Islet precursor cell (in vitro differentiated cells): ENCODE results near the gene TRHDE.
"Not testable (repeated sequence)": the region's sequence is repeated elsewhere in the genome, so short reads cannot be mapped to it uniquely, and the experiment has no call there.

Source experiments
- DNase-seq: peaks from one replicate; pipeline ENCODE4 v3.0.0-alpha.2; 2018

Gene TRHDE

GRCh38 chr12:72673853-72674252, 401.7 kb downstream of the TRHDE start:
- DNase-seq = no peak

GRCh38 chr12:72676556-72676955, 404.4 kb downstream of the TRHDE start:
- DNase-seq = no peak

GRCh38 chr12:72677139-72677538, 405.0 kb downstream of the TRHDE start:
- no peak for DNase-seq

- DNase-seq = no peak
Measured at GRCh38 chr12:72677846-72678245, 405.7 kb downstream of the TRHDE start.

GRCh38 chr12:72679147-72679757, 407.1 kb downstream of the TRHDE start:
- no peak for DNase-seq

- no peak for DNase-seq
Measured at GRCh38 chr12:72681028-72681427, 408.9 kb downstream of the TRHDE start.

GRCh38 chr12:72684491-72684890, 412.3 kb downstream of the TRHDE start:
- DNase-seq = no peak

GRCh38 chr12:72692338-72692737, 420.2 kb downstream of the TRHDE start:
- DNase-seq = no peak

GRCh38 chr12:72694193-72694592, 422.0 kb downstream of the TRHDE start:
- DNase-seq = no peak

GRCh38 chr12:72699362-72699761, 427.2 kb downstream of the TRHDE start:
- DNase-seq = no peak

- DNase-seq = not testable (repeated sequence)
Measured at GRCh38 chr12:72712025-72712424, 439.9 kb downstream of the TRHDE start.

GRCh38 chr12:72716221-72716620, 444.1 kb downstream of the TRHDE start:
- no peak for DNase-seq

- no peak for DNase-seq
Measured at GRCh38 chr12:72717036-72717435, 444.9 kb downstream of the TRHDE start.
